ENCODE data around the gene RETREG1.
"Not testable (repeated sequence)": the region's sequence is repeated elsewhere in the genome, so short reads cannot be mapped to it uniquely, and the experiment has no call there.

The RETREG1 gene

DNA sequence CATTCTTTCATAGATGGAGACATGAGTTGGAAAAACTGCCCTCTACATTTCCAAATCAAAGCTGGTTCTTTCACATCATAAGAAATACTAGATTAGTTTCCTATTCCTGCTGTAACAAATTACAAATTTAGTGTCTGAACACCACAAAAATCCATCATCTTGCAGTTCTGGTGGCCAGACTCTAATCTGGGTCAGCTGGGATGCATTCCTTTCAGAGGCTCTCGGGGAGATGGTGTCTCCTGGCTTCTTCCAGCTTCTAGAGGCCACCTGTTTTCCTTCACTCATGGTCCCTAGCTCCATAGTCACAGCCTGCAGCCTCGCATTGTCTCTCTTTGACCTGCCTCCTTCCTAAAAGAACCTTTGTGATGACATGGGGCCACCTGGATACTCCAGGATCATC, 65.2 kb downstream of the RETREG1 start:
- DNase-seq, result no peak

DNA sequence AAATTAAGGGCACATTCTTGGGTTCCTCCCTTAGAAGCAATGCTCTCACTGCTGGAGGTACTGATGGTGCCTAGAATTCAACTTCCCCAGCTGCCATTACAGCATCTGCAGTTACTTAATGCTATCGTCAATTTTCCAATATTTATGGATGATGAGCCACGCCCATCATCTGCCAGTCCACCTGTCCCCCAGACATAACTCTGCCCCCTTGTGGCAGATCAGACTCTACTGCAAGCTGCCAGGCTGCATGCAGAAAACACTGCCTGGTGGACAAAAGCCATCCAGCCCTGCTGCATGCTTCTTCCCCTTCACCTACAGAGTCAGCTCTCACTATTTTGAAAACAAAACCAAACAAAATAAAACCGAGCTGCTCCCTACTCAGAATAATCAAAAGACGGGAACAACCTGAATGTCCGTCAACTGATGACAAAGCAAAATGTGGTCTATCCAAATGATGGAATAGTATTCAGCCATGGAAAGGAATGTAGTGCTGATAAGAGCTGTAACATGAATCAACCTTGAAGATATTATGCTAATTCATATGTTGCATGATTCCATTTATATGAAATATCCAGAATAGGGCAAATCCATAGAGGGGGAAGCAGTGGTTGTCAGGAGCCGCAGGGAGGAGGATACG, 66.4 kb downstream of the RETREG1 start:
- DNase-seq, result peak; percentile 86

DNA sequence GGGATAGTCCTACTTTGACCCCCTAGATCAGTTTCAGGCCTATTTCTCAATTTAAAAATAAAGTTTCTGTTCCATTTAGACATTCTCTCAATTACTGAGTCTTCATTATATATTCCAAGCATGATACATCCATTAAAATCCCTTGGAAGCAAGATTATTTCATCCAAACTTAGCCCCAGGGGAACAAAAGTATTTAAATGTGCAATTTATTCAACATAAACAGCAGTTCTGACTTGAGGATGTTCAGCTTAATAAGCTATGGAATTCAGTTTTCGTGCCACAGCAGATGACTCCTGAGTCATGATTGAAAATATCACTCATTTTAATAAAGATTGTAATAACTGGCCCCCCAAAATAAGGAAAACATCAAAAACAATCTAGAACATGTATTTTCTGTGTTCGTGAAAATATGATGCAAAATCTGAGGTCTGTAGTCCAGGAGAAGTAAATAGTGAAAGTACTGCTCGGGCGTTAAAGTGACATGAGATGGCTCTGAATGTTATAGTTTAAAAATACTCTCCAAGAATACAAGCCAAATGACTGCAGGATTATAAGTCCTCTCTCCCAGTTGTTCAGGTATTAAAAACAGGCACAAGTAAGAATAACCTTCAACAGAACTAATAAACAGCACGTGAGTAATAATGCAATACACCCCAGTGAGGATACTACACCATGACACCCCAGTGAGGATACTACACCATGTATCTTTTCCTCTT, 67.1 kb downstream of the RETREG1 start:
- no peak for DNase-seq

DNA sequence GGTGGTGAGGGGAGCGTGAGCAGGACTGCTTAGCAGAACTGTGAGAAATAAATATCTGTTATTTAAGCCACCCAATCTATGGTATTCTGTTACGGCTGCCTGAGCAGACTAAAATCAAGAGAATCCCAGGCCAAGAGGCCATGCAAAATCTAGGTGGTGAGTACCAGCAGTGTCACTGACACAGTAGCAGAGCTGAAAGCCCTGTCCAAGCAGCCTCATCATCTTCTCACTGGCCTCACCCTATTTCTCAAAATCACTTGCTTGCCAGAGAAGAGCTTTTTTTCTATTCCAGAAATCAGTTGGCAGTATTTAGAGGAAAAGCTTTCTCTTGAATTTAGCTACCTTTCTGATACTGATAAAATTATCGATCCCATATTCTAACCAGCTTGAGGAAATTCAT, 68.0 kb downstream of the RETREG1 start:
- DNase-seq, result no peak

DNA sequence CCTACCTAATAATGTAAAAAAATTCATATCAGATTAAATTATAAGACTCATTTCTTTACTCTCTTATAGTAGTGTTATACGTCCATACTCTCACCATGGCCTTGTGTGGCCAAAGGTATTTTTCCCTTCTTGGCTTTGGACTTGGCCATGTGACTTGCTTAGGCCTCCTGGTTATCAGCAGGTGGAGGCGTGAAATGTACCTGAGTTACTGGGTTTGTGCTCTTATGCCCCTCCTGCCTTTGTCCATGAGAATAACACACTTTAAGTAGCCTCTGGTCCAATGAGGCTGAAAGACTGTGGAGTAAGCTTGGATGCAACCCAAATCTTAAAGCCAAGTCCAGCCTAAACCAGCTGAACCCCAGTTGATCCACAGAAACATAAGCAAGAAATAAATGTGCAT, 68.7 kb downstream of the RETREG1 start:
- DNase-seq, result no peak

DNA sequence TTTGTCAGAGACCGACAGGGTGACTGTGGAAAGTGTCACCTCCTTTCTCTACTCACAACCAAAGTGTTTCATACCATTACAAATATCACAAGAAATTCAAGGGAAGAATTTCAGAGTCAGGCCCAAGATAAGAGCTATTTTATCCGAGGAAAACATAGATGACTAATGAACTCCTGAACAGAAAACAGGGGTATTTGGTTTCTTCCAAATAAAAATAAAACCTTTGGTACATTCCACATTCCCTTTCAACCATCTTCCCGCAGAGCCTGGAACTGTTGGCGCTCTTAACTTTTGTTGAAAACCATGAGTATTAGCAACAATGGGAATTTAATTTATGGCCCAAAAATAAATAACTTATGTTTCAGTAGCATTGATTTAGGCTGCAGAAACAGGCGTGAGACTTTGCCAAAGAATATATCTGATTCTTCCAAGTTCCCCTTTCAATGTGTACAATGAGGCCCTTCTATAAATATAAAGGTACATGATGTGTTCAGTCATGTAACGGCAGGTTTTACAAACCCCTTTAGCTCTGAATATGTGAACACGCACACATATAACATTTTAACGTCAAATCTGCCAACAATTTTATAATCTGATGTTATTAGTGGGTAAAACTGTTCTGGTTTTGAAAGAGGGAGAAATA, 69.5 kb downstream of the RETREG1 start:
- no peak for DNase-seq

DNA sequence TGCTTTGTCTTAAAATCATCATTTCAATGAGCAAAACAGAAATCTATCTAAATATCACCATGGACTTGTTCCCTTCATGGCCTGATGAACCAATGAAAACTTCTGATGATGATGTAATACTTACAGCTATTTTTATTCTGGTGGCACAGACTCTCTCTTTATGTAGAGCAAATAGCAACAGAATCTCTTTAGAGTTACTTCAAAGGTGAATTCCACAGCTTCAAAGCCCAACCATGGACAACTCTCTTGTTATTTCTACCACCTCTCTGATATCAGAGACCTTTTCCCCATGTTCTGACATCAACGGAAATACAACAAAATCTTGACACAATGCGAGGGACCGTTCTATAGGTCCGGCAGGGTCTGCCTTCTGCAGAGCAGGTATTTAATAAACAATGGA, 70.1 kb downstream of the RETREG1 start:
- no peak for DNase-seq

DNA sequence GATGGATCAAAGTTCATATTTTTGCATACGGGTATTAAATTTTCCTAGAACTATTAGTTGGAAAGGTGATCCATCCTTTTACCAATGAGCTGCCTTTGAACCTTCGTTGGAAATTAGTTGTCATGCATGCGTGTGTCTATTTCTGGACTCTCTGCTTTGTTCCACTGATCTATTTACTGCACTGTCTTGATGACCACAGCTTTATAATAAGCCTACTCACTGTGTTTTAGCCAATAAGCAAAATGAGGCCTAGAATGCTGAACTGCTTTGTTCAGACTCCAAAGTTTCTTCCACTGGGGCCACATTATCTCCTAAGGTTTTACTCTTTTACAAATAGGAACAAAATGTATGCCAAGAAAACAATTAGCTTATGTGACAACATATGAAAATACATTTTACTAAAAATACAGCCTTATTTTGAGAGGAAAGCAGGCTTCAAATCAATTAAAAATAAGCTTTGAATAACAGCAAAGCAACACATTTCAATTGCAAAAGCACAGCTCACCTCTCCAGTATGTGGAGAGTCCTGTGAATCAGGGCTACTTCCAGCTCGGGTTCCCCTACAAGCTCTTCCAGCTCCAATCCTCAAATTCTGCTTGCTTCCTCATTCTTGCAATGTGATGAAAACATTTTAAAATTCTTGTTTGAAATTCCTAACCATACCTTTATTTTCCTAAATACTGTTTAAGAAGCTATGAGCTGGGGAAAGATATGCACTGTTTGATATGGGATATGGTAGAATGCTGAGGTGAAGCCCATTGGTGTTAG, 72.0 kb downstream of the RETREG1 start:
- no peak for DNase-seq

DNA sequence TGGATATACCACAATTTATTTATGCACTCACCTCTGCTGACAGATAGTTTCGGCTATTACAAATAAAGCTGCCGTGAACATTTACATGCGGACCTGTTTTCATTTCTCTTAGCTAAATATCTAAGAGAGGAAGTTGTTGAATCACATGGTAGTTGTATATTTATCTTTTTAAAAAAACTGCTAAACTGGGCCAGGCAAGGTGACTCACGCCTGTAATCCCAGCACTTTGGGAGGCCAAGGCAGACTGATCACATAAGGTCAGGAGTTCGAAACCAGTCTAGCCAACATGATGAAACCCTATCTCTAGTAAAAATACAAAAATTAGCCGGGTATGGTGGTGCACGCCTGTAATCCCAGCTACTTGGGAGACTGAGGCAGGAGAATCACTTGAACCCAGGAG, 73.6 kb downstream of the RETREG1 start:
- not testable (repeated sequence) for DNase-seq

DNA sequence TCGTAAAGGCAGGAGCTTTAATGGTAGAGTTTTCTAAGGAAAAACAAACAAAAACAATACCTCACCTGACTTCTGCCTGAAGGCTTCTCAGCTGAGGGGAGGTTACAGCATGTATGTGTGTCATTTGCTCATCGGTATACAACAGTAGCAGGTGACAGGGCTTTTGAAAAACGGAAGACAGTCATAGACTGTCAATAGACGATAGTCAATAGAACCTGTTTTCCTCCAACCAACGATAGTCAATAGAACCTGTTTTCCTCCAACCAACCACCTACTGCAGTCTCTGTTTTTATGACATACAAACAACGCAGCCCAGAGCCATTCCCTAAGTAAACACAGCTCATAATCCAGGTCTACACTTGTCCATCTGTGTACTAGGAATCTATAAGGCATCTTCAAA, 74.6 kb downstream of the RETREG1 start:
- DNase-seq, result peak; percentile 75

DNA sequence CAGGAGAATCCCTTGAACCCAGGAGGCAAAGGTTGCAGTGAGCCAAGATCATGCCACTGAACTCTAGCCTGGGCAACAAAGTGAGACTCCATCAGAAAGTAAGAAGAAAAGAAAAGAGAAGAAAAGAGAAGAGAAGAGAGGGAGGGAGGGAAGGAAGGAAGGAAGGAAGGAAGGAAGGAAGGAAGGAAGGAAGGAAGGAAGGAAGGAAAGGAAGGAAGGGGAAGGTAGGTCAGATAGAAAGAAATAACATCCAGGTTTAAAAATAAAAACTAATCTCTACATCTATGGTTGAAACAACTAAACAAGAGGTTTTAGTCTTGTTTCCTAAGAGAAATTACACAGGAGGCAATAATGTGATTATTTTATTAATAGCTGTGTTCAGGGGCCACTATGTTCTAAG, 75.2 kb downstream of the RETREG1 start:
- not testable (repeated sequence) for DNase-seq

DNA sequence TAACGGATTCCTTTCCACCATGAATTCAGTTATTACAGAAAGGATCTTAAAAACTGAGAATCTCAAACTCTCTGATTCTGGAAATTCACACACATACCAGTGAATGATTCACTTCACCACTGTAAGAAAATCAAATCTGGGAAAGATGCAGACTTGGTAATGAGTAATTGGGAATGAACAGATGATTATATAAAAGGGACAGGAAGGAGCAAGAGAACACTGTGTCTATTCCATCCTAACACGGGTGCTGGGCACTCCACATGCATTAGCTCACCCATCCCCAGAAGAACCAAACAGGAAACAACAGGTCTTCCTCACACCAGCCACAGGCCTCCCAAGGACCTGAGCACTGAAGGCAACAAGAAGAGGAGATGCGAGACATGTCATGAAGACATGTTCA, 76.4 kb downstream of the RETREG1 start:
- DNase-seq, result no peak

DNA sequence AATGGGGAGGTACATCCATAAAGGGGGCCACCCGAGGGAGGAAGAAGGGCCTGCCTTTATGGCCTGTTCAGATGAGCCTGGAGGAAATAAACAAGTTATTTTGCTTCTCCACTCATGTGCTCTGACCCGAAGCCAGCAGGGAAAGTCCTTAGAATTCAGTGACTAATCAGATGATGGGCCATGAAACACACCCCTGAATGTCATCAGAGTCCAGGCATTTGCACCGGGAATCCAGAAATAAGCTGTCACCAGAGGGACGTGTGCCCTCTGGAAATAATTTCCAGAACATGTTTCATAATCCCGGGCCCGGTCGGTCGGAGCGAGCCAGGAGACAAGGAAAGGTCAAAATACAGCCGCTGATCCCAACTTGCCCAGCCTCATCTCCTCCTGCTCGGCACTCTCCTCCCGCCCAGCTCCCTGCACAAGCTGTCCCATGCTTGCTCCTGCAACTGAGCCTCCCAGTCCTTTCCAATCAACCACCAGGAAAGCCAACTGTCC, 77.6 kb downstream of the RETREG1 start:
- DNase-seq, result no peak

DNA sequence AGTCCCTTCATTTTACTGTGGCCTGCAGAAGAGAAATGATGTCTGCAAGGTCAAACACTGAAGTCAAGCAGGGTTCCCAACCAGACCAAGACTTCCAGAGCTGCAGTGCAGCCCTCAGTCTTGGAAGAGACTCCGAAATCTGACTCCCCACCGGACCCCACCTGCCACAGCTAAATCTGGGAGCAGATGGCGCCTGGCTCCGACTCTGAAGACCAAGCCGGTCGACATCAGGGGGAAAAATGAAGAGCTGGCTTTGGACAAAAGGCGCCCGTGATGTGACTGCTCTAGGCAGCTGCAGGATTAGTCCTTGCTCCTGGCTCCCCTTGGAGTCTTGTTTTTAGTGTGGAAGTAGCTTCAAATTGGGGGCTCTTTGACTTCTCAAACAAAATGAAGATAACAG, 78.8 kb downstream of the RETREG1 start:
- DNase-seq, result peak; percentile 19

DNA sequence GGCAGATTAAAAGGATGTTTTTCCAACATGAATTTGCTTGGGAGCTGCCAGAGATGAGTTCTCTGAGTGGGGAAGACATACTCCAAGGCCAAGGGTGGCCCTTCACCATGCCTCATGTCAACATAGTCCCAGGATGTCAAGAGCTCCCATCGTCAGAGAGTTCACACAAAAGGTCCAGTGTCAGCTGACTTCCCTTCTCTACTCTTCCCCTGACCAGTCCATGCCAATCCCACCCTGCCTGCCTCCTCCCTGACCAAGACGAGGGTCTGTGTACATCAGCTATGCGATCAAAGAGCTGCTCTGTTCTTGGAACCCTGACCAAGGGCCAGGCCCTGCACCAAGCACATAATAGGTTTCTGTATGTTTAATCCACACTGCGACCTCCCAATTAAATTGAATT, 80.0 kb downstream of the RETREG1 start:
- DNase-seq, result no peak

DNA sequence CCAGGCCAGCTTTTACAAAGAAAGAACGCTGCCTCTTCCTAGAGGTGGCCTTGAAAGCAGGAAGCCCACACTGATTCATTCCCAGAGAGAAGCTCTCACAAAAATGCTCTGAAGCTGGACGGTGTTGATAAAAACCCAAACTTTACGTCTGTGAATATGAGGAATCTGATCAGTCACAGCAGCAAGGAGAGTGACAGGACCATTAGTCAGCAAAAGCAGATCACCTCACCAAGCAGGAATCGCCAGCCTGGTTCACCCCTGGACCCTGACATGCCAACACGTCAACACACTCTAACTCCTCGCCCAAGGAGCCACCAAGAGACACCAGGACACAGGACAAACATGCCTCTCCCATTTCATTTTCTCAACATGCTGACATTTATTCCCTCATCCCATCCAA, 80.6 kb downstream of the RETREG1 start:
- DNase-seq, result no peak

DNA sequence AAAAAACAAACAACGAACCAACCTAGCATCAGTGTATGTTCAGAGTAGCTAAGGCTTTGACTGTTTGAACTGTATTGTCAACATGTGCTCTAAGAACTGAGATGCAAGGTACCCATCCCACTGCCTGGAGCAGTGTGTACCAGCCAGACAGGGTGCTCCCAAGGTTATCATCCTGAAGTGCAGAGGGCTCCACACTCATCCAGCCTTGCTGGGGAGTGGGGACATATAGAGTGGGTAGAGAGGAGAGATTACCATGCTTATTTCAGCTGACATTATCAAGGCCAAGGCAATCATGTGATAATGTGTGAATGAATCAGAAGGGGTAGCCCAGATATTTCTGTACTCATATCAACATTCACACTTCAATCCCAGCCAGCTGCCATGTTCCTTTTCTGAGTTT, 82.5 kb downstream of the RETREG1 start:
- DNase-seq, result no peak

DNA sequence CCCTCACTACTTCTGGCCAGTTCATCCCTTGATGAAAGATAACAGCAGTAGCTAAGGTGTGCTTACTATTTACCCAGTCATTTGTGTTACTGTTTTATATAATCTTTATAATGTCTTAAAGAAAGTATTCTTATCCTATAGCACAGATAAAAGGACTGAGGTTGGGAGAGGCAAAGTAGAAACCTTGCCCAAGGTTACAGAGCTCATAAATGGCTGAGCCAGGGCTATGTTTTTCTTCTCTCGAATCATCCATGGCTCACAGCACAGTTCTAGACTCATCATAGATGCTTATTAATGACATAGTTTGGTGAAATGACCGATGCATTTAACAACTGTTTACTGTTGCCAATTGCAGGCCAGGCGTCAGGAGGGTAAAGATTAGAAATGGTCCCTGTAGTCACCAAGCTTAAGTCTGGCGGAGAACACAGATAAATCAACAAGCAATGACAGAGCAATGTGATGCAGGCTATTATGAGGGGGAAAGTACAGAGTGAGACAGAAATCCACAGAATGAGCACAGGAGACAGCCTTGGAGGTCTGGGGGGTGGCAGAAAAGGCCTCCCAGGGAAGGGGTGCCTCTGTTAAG, 85.6 kb downstream of the RETREG1 start:
- no peak for DNase-seq

DNA sequence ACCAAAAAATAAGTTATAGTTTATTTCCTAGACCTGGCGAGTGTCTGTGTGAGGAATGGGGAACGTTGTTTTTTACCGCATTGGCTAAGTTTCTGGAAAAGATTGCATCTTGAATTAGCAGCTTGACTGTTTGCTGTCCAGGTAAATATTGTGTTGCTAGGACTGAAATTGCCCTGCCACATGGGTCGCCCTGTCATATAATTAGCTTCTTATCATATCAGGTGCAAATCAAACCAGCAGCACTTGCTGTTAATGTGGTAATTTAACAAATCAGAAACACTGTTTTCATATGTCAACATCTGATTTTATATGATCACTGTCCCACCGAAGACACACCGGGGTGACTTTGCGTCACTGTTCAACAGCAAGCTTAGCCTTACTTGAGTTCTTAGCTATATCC, 87.5 kb downstream of the RETREG1 start:
- DNase-seq, result no peak

DNA sequence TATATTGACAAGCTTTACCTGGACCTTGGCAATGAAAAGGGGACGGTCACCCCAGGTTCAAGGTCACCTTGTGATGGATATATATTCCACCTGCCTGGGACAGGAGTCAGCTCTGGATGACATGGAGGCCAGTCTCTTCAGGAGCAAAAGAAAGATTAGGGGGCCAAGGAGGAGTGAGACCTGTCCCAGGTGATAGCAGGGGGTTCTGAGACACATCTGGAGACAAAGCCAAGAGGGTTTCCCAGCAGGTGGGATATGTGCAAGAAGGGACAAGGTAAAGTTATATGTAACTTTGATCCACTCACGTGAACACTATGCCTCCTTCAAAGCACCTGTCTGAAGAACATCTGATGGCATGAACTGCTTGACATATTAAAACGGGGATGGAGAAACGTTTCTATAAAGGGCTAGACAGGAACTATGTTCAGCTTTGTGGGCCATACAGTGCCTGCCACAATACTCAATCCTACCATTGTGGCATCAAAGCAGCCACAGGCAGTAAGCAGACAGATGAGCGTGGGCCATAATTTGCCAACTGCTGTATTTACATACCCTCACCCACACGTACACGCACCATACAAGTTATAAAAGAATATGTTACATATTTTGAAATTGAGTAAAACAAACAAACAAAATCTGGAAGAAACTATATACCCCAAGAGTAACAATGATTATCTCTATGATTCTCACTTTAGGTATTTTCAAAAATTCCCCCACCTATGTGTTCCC, 88.3 kb downstream of the RETREG1 start:
- DNase-seq, result no peak

DNA sequence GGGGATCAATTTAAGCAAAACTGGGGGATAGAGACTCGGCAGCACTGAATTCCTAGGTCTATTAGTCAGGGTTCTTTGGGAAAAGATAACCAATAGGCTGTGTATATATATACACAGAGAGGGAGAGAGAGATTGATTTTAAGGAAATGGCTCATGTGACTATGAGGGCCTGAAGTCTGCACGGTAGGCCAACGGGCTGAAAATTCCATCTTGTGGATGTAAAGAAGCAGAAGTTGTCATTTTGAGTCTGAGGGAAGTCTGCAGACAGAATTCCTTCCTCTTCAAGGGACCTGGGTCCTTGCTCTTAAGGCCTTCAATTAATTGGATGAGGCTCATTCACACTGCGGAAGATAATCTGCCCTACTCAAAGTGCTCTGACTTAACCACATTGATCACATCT, 91.1 kb downstream of the RETREG1 start:
- no peak for DNase-seq

DNA sequence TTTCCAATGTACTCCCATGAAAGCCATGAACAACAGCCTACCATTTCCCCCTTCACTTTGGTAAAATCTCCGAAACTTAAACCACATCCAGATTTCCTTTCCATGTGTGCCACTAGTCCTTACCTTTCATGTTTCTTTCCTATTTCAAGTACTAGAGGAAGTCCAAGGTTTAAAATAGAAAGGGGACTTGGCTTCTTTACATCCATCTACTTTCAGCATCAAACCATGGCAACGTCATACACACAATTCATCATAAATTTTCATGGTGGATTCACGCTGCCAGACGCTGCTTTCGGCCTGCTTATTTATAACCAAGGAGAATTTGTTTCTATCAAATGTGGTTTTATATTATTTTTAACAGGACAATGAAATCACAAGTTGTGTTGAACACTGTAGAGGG, 92.5 kb downstream of the RETREG1 start:
- no peak for DNase-seq
